AG20443 (cell line): ENCODE measurements around the gene SYCE1L.
"Not testable (repeated sequence)": the region's sequence is repeated elsewhere in the genome, so short reads cannot be mapped to it uniquely, and the experiment has no call there.

Source experiments
- DNase-seq: peaks from one replicate; pipeline ENCODE4 v3.0.0; 2012; ENCODE audit warnings: low spot score, mixed read lengths

SYCE1L gene

GRCh38 chr16:77206533-77206932 lies 7.3 kb downstream of the SYCE1L start:
- DNase-seq = no peak

- no peak for DNase-seq
Measured at GRCh38 chr16:77207030-77207429, 7.8 kb downstream of the SYCE1L start.

DNA sequence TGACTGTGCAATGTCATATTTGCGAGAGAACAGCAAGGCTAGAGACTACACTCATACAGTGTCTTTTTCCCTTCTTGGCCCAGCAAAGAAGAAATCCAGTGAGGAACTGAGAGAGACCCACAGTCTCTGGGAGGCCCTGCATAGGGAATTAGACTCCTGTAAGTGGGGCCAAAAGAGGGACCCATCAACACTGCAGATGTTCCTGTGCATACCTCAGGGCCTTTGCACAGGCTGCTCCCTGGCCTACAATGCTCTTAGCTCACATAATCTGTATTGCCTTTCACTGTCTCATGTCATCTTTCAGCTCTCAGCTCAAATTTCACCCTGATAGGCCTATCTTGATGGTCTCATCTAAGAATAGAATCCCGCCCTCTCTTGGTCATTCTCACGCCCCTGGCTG lies 9.2 kb downstream of the SYCE1L start:
- no peak for DNase-seq

GRCh38 chr16:77211880-77212740 lies 12.9 kb downstream of the SYCE1L start:
- DNase-seq = peak; percentile 54

DNA sequence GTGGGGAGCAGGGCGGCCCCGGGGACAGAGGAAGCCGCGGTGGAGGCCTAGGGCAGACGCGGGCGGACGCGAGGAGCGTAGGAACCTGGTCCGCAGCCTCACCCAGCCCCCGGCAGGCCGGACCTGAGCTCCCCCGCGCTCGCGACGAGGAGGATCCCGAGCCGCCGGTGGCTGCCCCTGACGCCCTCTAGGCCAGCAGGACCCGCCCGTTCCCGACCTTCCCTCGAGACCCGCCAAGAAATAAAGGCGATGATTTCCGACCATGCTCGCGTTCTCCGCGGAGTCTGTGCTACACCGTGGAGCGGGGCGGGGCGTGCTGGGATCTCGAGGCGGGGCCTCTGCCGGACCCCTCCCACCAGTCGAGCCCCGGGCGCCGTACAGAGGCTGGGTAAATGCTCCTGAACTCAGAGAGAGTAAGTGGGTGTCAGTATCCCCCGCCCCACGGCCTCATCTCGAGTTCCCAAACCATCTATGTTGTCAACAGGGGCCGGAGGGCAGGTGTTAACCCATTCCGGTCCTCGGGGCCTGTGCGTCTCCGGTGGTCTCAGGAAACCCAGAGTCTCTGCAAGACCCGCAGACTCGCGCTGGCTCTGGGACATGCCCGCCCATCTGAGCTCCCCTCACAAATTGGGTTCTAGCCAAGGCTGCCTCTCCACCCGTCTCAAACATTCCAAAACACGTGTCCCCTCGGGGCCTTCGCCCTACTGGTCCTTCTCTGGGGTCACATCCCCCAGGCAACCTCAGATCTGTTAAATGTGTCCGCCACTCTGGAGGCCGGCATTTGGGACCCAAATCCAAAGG lies 13.7 kb downstream of the SYCE1L start:
- DNase-seq = peak; percentile 83

DNA sequence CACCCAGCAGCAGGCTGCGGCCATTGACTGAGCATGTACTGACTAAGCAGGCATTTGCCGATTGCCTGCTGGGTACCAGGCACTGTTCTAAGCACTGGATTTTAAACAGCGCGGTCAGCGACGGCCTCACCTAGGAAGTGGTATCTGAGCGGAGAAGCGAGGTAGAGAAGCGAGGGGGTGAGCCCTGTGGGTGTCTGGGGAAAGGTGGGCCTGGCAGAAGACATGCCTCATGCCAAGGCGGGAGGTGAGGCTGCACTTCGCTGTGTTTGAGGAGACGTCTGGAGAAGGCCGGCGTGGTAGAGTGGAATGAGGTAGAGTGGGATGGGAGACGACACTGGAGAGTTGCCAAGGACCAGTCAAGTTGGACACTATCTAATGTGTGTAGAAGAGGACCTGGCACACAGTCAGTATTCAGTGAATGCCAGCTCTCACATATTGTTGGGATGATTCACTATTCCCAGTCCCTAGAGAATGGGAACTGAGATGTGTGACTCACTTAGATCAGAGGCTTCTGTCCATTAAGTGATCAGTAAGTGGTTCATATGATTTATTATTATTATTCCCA lies 14.4 kb downstream of the SYCE1L start:
- peak; percentile 42 for DNase-seq

GRCh38 chr16:77214411-77215138 lies 15.4 kb downstream of the SYCE1L start:
- no peak for DNase-seq

- no peak for DNase-seq
Measured at GRCh38 chr16:77219437-77219836, 20.2 kb downstream of the SYCE1L start.

GRCh38 chr16:77220427-77220826 lies 21.2 kb downstream of the SYCE1L start:
- DNase-seq = no peak

GRCh38 chr16:77221482-77221881 lies 22.3 kb downstream of the SYCE1L start:
- peak; percentile 54 for DNase-seq

DNA sequence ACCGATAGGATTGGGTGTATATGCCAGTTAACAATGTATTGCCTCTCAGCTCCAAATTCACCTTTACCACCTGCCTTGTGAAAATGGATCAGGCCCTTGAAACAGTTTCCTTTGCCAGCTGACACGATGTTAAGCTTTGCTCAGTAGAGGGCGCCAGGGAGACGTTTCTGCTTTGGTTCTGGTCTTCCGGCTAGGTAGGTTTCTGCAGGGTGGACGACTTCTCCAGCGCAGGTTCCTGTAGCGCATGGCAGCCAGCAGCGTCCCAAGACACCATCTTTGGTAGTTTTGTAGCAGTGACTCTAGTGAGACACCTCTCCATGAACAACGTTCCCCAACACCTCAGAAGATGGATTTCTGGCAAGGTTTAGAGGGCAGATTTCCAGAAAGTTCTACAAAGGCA lies 24.0 kb downstream of the SYCE1L start:
- DNase-seq = no peak

- no peak for DNase-seq
Measured at GRCh38 chr16:77225182-77225581, 26.0 kb downstream of the SYCE1L start.

DNA sequence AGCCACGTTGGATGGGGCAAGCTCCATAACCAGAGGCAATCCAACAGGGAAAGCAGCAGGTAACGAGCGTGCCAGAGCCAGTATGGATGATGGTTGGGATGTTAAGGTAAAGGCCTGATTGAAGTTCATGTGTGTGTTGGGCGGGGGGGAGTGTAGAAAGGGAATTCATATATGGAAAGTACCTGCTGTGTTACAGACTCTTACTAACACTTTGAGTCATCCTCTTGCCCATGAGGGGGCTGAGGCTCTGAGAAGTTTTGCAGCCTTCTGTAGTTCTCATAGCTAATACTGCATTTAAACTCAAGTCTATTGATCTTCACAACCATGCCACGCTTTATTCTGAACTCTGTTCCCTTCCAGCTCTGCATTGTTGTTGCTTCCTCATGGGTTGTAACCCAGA lies 28.5 kb downstream of the SYCE1L start:
- DNase-seq = no peak

DNA sequence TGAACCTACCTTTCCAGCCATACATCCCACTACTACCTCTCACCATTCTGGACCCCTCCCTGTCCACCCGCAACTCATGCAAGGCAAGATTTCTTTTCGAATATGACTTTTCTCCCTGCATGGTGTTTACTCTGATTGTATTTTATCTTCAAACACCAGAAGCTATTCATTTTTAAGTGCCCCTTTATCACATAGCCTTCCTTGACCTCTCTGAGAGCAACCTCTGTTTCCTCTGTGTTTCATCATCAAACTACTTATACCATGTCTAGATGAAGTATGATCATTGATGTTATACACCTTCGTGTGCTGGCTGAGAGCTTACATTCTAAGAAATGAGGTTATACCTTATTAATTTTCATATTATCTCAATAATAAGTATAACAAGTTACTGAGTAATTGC lies 31.8 kb downstream of the SYCE1L start:
- no peak for DNase-seq

GRCh38 chr16:77233799-77234519 lies 34.8 kb downstream of the SYCE1L start:
- no peak for DNase-seq

DNA sequence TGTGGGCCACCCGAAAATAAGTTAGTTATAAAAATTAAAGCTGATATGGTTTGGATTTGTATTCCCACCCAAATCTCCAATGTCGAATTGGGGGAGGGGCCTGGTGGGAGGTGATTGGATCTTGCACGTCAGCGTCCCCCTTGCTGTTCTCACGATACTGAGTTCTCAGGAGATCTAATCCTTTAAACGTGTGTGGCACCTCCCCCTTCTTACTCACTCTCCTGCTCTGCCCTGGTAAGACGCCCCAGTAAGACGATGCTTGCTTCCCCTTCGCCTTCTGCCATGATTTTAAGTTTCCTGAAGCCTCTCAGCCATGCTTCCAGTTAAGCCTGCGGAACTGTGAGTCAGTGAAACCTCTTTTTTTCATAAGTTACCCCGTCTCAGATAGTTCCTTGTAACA lies 35.4 kb downstream of the SYCE1L start:
- DNase-seq = no peak

GRCh38 chr16:77236063-77236511 lies 36.9 kb downstream of the SYCE1L start:
- peak; percentile 93 for DNase-seq

- no peak for DNase-seq
Measured at GRCh38 chr16:77238593-77238992, 39.4 kb downstream of the SYCE1L start.

DNA sequence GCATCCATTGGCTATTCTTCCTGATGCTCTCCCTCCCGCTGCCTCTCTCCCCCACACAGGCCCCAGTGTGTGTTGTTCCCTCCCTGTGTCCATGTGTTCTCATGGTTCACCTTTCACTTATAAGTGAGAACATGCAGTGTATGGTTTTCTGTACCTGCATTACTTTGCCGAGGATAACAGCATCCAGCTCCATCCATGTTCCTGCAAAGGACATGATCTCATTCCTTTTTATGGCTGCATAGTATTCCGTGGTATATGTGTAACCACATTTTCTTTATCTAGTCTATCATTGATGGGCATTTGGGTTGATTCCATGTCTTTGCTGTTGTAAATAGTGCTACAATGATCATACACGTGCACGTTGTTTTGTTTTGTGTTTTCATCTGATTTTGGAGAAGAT lies 43.3 kb downstream of the SYCE1L start:
- not testable (repeated sequence) for DNase-seq

GRCh38 chr16:77246150-77246549 lies 46.9 kb downstream of the SYCE1L start:
- no peak for DNase-seq

- no peak for DNase-seq
Measured at GRCh38 chr16:77250400-77250799, 51.2 kb downstream of the SYCE1L start.
